Stomach (tissue), 9 donors: ENCODE results near the gene KIAA0232. TPM values are rescaled to one million over a fixed set of nuclear protein-coding genes. Genes with fewer than 3 reads are reported as not detected.

Experiments
- DNase-seq, 2 donors: peaks; one replicate each; pipeline versions ENCODE4 v3.0.0 to v3.0.0-alpha.2; 2013 to 2019
- H3K27ac ChIP-seq, 5 donors: fragments of 200-600 bp in 4 of 5; sonication (generic) in 4 of 5; one replicate each; pipeline ENCODE4 v1.5.1; 2013 to 2019; ENCODE audit warnings: mild to moderate bottlenecking in 1 of 5, moderate library complexity in 1 of 5
- H3K27me3 ChIP-seq, 3 donors: fragments of 200-600 bp; sonication (generic); one replicate each; pipeline ENCODE4 v1.5.1; 2017 to 2019; ENCODE audit warnings: mixed run types in 1 of 3
- H3K36me3 ChIP-seq, 4 donors: fragments of 200-600 bp; sonication (generic); 1 replicate in 3 of 4; 2 replicates in 1 of 4; pipeline ENCODE4 v1.5.1; 2016 to 2019
- H3K4me1 ChIP-seq, 4 donors: fragments of 200-600 bp; sonication (generic); one replicate each; pipeline ENCODE4 v1.5.1; 2016 to 2019
- H3K4me3 ChIP-seq, 4 donors: fragments of 200-600 bp; sonication (generic) in 3 of 4; one replicate each; pipeline ENCODE4 v1.5.1; 2016 to 2019; ENCODE audit warnings: mild to moderate bottlenecking in 1 of 4
- H3K9me3 ChIP-seq, 4 donors: fragments of 200-600 bp; sonication (generic); one replicate each; pipeline ENCODE4 v1.5.1; 2016 to 2019
- EP300 ChIP-seq: sonication (generic); formaldehyde crosslinking; IDR thresholded peaks from one replicate; pipeline ENCODE4 v1.6.1; 2017; ENCODE audit warnings: antibody characterized with exemption
- POLR2A ChIP-seq, 4 donors: fragments of 450-650 bp; IDR thresholded peaks; one replicate each; pipeline ENCODE4 v1.6.1; 2016; ENCODE audit warnings: antibody characterized with exemption in 4 of 4, control low read depth in 2 of 4, mild to moderate bottlenecking in 1 of 4, moderate library complexity in 1 of 4
- POLR2AphosphoS5 ChIP-seq, 3 donors: sonication (generic); formaldehyde crosslinking; IDR thresholded peaks; one replicate each; pipeline ENCODE4 v1.6.1; 2016; ENCODE audit warnings: antibody characterized with exemption in 3 of 3
- WGBS, 5 donors: extraction: QIAGEN DNeasy Blood & Tissue Kit in 3 of 5; methylation state at CpG; one replicate each; pipeline versions ENCODE4 v1.1.5 to v1.1.7; 2013 to 2018; 5-methylcytosine and 5-hydroxymethylcytosine counted together
- intact Hi-C: fragments of 100-400 bp; cut with DNase I; formaldehyde crosslinking; loops from one replicate; pipeline ENCODE4 v1.15.1; 2023; ENCODE audit warnings: low total_unique reads
- polyA plus RNA-seq, 3 donors: library from polyadenylated mRNA; stranded (reverse); fragments of 200-250 nt; gene quantifications; one replicate each; pipeline ENCODE4 v1.2.3, GENCODE V29; 2013
- total RNA-seq, 5 donors: library from RNA; depleted of rRNA; stranded (reverse); fragments of >200 nt; gene quantifications; one replicate each; pipeline versions ENCODE4 v1.1.0 to v1.2.3, GENCODE V29; 2014 to 2016
- TF ChIP-seq, protein P1 (sequence below), 7 experiments: fragments of 450-650 bp in 4 of 7; fragments of 200-600 bp in 3 of 7; sonication (generic) in 3 of 7; IDR thresholded peaks; one replicate each; pipeline ENCODE4 v1.5.1; 2016 to 2019; ENCODE audit warnings: antibody characterized with exemption in 7 of 7, control low read depth in 2 of 7, mild to moderate bottlenecking in 1 of 7
- donor health status: healthy with polysubstance abuse.
- donor health status: Bipolar disorder and iron deficiency.
- donor health status: healthy.

Gene KIAA0232
- total and polyA plus RNA-seq, 8 donors, result 5.1 to 48.1 (median 9.9) TPM

DNA sequence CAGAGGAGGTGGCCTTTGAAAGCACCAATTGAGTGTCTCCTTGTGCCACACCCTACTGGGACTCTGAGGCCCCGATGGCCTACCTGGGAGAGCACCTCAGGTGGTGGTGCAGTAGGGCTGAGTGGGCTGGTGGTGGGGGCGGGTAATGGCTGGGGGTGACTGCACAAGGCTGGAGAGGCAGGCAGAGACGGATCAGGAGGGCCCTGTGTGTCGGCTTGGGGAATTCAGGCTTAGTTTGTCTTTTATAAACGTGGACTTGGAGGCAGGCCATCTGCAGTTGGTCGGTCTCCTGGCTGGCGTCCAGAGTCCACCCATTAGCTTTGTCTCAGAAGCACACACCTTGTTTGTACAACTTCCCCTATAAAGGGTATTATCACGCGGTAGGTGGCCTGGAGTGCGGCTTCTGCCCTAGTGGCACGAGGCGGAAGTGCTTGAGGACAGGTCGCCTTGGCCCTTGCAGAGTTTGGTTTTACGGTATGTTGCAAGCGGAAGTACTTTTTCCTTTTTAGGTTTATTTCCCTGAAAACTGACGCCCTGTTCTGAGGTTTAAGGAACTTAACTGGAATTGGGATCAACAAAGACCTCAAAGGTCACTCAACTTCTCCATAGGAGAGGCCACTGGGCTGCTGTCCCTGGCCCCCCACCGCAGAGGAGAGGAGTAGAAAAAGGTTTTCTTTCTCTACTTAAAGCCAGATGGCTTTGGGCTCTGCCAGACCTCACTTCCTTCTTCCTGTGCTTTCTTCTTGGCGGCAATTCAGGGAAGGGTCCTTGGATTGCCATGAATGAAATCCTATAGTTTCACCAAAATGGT lies 135.1 kb downstream of the KIAA0232 start:
- intact Hi-C loops, result no loop called here
- 13 to 28% (median 20%) methylated on average over 17 to 18 of the region's 18 CpGs for WGBS, 5 donors
- H3K36me3 ChIP-seq, result no peaks in the 10 kb centered on the region
- H3K27ac ChIP-seq, result peak overlapping the region; percentile 79 to 99 (median 87)
- no peak for TF ChIP-seq POLR2A (IDR thresholded peaks at IDR 0.05)
- TF ChIP-seq POLR2AphosphoS5 (IDR thresholded peaks at IDR 0.05), result peak; percentile 43 to 88 (median 85)
- TF ChIP-seq, protein P1, sequence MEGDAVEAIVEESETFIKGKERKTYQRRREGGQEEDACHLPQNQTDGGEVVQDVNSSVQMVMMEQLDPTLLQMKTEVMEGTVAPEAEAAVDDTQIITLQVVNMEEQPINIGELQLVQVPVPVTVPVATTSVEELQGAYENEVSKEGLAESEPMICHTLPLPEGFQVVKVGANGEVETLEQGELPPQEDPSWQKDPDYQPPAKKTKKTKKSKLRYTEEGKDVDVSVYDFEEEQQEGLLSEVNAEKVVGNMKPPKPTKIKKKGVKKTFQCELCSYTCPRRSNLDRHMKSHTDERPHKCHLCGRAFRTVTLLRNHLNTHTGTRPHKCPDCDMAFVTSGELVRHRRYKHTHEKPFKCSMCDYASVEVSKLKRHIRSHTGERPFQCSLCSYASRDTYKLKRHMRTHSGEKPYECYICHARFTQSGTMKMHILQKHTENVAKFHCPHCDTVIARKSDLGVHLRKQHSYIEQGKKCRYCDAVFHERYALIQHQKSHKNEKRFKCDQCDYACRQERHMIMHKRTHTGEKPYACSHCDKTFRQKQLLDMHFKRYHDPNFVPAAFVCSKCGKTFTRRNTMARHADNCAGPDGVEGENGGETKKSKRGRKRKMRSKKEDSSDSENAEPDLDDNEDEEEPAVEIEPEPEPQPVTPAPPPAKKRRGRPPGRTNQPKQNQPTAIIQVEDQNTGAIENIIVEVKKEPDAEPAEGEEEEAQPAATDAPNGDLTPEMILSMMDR (IDR thresholded peaks at IDR 0.05), result peak in 5 of 7 experiments; percentile 35 to 76 (median 64)
- no peak for TF ChIP-seq EP300
- no peaks in the 10 kb centered on the region for H3K27me3 ChIP-seq
- H3K9me3 ChIP-seq, result no peaks in the 10 kb centered on the region
- H3K4me3 ChIP-seq, result peak overlapping the region in 1 of 4 donors; percentile 21
- DNase-seq, result peak; percentile 96
- peaks cover 44 to 90% (median 75%) of the 10 kb centered on the region in 4 donors for H3K4me1 ChIP-seq

DNA sequence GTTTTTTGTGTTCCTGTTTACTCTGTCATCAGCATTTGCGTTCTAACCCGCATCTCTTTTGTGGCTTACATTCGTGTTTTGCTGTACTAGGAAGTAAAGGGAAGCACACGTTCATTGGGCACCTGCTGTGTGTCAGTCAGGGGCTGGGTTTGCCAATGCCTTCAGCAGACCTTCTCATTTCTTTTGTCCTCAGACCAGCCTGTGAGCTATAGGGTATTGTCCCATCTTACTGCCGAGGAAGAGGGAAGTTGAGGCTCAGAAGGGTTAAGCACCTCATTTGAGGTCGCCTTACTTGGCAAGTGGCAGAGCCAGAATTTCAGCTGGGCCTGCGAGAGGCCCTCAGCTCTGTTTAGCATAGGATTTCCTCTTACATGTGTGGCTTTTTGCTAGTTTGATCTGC lies 135.8 kb downstream of the KIAA0232 start:
- H3K27ac ChIP-seq, result peak overlapping the region; percentile 79 to 99 (median 87)
- 4 to 18% (median 7%) methylated on average over 7 of the region's 7 CpGs for WGBS, 5 donors
- no peak for TF ChIP-seq POLR2A (IDR thresholded peaks at IDR 0.05)
- TF ChIP-seq EP300, result no peak
- TF ChIP-seq, protein P1 (IDR thresholded peaks at IDR 0.05), result no peak
- TF ChIP-seq POLR2AphosphoS5 (IDR thresholded peaks at IDR 0.05), result no peak

DNA sequence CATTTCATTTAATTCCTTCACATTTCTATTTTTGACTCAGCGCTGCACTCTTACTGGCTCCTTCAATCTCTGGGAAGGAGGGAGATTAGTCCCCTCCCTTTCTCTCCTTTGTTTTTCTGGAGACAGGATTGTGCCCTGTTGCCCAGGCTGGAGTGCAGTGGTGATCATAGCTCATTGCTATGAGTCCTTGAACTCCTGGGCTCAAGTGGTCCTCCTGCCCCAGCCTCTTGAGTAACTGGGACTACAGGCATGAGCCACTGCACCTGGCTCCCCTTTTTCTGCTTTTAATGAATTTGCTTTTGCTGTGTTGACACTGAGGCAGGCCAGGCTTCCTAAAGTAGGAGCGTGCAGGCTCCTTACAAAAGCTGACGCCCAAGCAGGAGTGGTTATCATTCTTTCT lies 137.6 kb downstream of the KIAA0232 start:
- no peak for DNase-seq
- Histone ChIP-seq H3K4me3 (no peak overlapping the region), H3K27ac (peak overlapping the region in 2 of 5 donors; percentile 30 to 91), H3K36me3 (peaks cover 14 to 23% (median 23%) of the 10 kb centered on the region in 4 donors), H3K4me1 (peaks cover 39 to 75% (median 58%) of the 10 kb centered on the region in 4 donors), H3K27me3 (no peaks in the 10 kb centered on the region), H3K9me3 (no peaks in the 10 kb centered on the region)
- intact Hi-C loops, result no loop called here
- 40 to 53% (median 52%) methylated on average over 3 of the region's 3 CpGs for WGBS, 5 donors
- TF ChIP-seq POLR2A (IDR thresholded peaks at IDR 0.05) (no peak), POLR2AphosphoS5 (IDR thresholded peaks at IDR 0.05) (no peak), EP300 (no peak)
- TF ChIP-seq, protein P1 (IDR thresholded peaks at IDR 0.05), result no peak

More for the DNA sequence above, 135.8 kb downstream of the KIAA0232 start:
- H3K36me3 ChIP-seq, result peaks cover 1 to 5% (median 4%) of the 10 kb centered on the region in 4 donors
- H3K9me3 ChIP-seq, result no peaks in the 10 kb centered on the region
- H3K27me3 ChIP-seq, result no peaks in the 10 kb centered on the region
- intact Hi-C loops, result no loop called here
- H3K4me3 ChIP-seq, result no peak overlapping the region
- DNase-seq, result peak in 1 of 2 donors; percentile 59
- peaks cover 39 to 83% (median 71%) of the 10 kb centered on the region in 4 donors for H3K4me1 ChIP-seq

DNA sequence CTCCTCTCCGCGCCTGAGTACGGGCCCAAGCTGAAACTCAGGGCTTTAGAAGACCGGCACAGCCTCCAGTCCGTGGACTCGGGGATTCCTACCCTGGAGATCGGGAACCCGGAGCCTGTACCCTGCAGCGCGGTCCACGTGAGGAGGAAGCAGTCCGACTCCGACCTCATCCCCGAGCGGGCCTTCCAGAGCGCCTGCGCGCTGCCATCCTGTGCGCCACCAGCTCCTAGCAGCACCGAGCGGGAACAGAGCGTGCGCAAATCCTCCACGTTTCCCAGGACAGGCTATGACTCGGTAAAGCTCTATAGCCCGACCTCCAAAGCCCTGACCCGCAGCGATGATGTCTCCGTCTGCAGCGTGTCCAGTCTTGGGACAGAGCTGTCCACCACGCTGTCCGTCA lies 141.0 kb downstream of the KIAA0232 start:
- H3K27ac ChIP-seq, result no peak overlapping the region
- peaks cover 14 to 34% (median 33%) of the 10 kb centered on the region in 4 donors for H3K36me3 ChIP-seq
- intact Hi-C loops, result no loop called here
- no peak for DNase-seq
- H3K4me3 ChIP-seq, result no peak overlapping the region
- H3K9me3 ChIP-seq, result no peaks in the 10 kb centered on the region
- WGBS, 5 donors, result 97 to 98% (median 98%) methylated on average over 32 of the region's 32 CpGs
- no peak for TF ChIP-seq EP300
- no peak for TF ChIP-seq POLR2A (IDR thresholded peaks at IDR 0.05)
- no peak for TF ChIP-seq POLR2AphosphoS5 (IDR thresholded peaks at IDR 0.05)
- peaks cover 17 to 71% (median 42%) of the 10 kb centered on the region in 4 donors for H3K4me1 ChIP-seq
- no peaks in the 10 kb centered on the region for H3K27me3 ChIP-seq
